DMS79 (cell line): Measurements from ENCODE around the gene DUSP7.
"Not testable (repeated sequence)": the region's sequence is repeated elsewhere in the genome, so short reads cannot be mapped to it uniquely, and the experiment has no call there.

Source experiments
- DNase-seq: peaks from one replicate; lab custom pipeline; 2025; lab: John Stamatoyannopoulos, UW

Gene DUSP7

DNA sequence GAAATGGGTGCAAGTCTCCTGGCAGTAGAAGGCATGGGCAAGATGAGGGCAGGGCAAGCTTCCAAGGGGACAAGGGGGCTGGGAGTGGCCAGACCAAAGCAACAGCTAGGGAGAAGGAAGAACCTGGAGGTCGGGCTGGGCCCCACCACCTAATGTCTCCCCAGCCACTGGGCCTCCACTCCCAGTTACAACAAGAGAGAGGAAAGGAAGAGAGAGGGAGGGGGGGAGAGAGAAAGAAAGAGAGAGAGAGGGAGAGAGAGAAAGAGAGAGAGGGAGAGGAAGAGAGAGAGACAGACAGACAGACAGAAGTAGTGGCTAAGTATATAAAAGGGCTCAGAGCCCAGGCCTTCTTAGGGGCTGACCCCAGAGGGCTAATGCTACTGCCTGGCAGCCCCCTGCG, 6.9 kb downstream of the DUSP7 start:
- DNase-seq, result no peak

DNA sequence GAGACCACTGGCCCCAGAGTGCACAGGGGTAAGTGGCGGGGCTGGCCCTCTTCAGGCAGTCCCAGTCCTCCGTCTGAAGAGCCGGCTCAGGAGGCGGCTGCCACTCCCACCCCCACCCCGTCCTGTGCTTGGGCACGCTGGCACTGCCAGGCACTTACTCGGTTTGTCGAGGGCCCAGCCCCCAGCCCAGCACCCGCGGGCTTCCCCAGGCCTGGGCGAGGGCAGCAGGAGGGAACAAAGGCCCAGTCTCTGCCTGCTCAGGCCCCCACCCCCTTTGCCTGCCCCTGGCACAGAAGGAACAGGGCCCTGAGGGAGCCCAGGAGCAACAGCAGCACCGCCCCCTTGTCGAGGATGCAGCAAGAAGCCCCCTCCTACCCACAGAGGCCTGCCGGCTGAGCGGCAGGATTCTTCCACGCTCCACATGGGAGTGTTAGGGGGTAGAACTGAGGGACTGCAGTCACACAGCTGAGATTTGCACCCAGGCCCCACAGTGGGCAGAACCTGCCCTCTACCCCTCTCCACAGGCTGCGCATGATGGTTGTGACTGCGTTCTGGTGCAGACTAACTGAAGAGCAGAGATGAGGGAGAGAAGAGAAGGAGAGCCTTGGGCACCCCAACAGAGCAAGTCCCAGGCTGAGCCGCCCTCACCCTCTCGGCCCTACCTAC, 8.9 kb downstream of the DUSP7 start:
- no peak for DNase-seq

DNA sequence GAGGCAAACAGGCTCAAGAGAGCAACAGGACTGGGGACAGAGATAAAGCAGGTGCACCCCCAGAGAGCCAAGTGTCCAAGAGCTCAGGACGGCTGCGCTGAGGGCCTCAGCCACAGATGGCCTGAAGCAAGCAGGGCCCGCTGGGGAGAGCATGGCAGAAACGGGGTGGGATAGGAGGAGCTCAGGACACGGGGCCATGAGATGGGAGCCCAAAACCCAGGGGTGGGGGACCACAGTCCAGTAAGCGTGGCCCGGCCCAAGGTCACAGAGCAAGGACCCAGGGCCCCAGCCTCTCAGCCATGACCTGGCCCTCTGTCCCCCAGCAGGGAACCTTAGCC, 9.5 kb downstream of the DUSP7 start:
- no peak for DNase-seq

- DNase-seq, result no peak
These were observed 10.0 kb downstream of the DUSP7 start for GRCh38 chr3:52046186-52046901.

- DNase-seq, result no peak
These were observed 11.3 kb downstream of the DUSP7 start for GRCh38 chr3:52044869-52045619.

GRCh38 chr3:52043750-52044149, 12.6 kb downstream of the DUSP7 start:
- no peak for DNase-seq

DNA sequence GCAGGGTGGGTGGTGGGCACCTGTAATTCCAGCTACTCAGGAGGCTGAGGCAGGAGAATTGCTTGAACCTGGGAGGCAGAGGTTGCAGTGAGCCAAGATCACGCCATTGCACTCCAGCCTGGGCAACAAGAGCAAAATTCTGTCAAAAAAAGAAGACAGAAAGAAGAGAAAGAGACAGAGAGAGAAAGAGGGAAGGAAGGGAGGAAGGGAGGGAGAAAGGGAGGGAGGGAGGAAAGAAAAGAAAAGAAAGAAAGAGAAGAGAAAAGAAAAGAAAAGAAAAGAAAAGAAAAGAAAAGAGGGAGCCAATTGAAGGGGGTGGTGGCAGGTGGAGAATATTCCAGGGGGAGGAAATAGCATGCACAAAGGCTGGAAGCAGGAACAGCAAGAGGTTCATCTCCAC, 13.3 kb downstream of the DUSP7 start:
- not testable (repeated sequence) for DNase-seq

- no peak for DNase-seq
These were observed 15.1 kb downstream of the DUSP7 start for GRCh38 chr3:52041118-52041731.

DNA sequence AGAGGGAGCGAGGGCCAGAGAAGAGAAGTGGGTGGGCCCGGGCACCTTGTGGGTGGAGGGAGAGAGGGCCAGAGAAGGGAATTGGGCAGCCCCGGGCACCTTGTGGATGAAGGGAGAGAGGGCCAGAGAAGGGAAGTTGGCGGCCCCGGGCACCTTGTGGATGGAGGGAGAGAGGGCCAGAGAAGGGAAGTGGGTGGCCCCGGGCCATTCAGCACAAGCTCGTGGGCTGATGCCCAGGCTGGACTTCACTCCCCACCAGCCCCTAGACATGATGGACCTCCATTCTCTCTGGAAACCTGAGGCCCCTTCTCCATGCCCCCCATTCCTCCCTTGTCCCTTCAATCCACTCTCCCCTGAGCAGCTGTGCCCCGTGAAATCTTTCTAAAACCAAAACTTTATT, 15.8 kb downstream of the DUSP7 start:
- no peak for DNase-seq

DNA sequence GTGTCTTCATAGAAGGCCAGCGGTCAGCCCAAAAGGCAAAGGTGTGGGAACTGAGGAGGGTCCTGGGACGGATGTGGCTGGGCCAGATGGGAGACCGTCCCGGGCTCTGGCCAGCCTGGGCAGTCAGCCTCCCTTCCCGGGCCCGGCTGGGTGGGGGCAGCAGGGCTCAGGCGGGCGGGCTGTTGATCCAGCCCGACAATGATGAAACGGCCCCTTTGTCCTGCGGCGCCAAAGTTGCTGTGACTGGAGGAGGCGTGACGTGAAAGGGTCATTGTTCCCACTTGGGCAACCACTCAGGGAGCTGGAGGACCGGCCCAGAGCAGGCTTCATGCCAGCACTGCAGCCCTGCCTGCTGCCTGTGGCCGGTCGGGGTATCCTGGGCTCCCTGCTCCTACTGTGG, 16.5 kb downstream of the DUSP7 start:
- peak; percentile 16 for DNase-seq

- no peak for DNase-seq
These were observed 16.9 kb downstream of the DUSP7 start for GRCh38 chr3:52039426-52039825.

- DNase-seq, result no peak
These were observed 18.1 kb downstream of the DUSP7 start for GRCh38 chr3:52038227-52038626.

DNA sequence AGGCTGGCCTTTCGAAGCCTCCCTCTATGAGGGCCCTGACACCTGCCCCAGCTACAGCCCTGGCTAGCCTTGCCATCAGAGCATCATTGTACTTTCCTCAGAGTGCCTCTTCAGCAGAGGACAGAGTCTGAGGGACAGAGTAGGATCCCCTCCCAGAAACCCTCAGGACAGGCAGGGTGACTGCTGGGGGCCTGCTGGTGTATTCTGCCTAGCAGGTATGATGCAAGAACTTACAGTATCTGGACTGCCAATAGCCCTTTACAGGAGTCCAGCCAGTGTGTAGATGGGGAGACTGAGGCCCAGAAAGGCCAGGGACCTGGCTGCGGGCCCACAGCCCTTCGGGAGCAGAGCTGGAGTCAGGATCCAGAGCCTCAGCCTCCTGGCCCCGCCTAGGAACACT, 19.1 kb downstream of the DUSP7 start:
- no peak for DNase-seq

DNA sequence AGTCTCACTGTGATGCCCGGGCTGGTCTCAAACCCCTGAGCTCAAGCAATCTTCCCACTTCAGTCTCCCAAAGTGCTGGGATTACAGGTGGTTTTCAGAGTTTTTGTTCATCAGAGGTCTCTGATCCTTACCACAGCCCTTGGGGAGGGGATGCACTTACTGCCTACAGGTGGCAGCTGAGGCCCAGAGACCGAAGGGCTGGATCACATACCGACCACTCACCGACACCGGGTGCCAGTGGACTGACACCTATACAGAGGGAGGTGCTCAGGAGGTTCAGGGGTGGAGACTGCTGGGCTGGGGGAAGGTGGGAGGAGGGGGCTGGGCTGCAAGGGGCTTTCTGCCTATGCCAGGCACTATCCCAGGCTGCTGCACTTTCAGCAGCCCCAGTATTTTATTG, 19.5 kb downstream of the DUSP7 start:
- no peak for DNase-seq

- DNase-seq, result no peak
These were observed 20.1 kb downstream of the DUSP7 start for GRCh38 chr3:52036222-52036694.

DNA sequence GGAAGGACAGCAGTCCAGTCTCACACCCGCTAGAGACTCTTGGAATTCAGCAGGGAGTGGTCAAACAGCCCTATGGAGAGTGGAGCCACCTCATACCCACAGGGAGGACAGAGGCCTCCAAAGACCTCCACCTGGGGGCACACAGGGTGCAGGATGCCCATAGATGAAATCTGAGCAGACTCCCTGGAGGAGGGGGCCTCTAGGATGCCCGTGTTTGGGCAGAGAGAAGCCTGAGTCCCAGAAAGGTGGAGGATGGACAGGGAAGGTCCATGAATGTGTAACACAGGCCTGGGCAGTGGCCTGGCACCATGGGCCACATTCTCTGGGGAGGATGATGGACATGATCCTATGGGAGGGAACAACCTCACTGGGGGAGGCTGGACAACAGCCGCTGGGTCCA, 21.7 kb downstream of the DUSP7 start:
- DNase-seq, result no peak

GRCh38 chr3:52034212-52034611, 22.2 kb downstream of the DUSP7 start:
- no peak for DNase-seq

DNA sequence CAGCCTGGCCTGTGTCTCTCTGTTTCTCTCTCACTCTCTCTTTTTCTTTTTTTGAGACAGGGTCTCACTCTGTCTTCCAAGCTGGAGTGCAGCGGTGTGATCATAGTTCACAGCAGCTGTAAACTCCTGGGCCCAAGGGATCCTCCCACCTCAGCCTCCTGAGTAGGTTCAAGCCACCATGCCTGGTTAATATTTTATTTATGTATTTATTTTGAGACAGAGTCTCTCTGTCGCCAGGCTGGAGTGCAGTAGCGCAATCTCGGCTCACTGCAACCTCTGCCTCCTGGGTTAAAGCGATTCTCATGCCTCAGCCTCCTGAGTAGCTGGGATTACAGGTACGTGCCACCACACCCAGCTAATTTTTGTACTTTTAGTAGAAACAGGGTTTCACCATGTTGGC, 22.6 kb downstream of the DUSP7 start:
- not testable (repeated sequence) for DNase-seq

- DNase-seq, result no peak
These were observed 23.5 kb downstream of the DUSP7 start for GRCh38 chr3:52032702-52033408.

DNA sequence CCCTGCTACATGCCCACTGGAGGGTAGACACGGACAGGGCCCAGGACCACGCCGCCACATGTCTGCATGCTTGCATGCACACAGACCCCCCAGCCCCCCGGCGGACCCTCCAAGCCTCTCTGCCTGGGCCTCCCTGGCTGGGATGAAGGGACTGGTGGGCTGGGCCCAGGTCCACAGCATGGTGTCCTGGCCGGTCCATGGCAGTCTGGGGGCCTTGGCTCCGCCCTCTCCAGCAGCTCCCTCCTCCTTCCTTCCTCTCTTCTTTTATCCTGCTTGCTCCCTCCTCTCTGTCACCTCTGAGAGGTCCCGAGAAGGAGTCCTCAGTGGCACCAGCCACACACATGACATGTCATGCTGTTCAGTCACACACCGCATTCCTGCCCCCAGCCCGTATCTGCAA, 24.5 kb downstream of the DUSP7 start:
- DNase-seq, result no peak

GRCh38 chr3:52030714-52031310, 25.6 kb downstream of the DUSP7 start:
- DNase-seq, result no peak

DNA sequence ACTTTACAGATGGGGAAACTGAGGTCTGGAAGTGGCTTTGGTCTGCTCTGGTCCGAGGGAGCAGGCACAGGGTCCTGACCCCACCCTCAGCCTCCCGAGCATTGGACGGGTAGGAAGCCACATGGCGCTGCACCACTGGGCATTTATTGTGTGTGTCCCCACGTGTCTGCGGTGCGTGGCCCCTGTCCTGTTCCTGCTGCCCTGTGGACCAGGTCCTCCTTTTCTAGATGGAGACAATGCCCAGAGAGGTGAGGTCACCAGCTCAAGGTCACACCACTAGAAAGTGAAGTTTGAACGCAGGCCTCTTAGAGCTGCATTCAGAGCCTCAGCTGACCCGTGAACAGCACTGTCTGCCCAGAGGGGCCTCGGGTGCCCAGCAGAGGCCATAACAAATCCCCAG, 26.8 kb downstream of the DUSP7 start:
- DNase-seq, result no peak
